HepG2 (cell line): ENCODE results near the gene NECTIN2. TPM values are rescaled to one million over a fixed set of nuclear protein-coding genes. Genes with fewer than 3 reads are reported as not detected.

Experiments
- ATAC-seq: fragments of 200-7000 bp; cut with Tn5 transposase; 3 replicates; pipeline ENCODE4 v1.9.1; 2020; ENCODE audit warnings: mild to moderate bottlenecking, moderate library complexity
- BruUV-seq: library from RNA; stranded (reverse); fragments of 400-500 nt; replicated peaks from 2 replicates; lab custom pipeline; 2021; lab: Mats Ljungman, UMichigan
- CTCF ChIA-PET: fragments of 300-600 bp; formaldehyde crosslinking; extraction: SDS; loops from one replicate; lab custom pipeline; 2021; ENCODE audit warnings: low total read pairs, inconsistent platforms, low intra/inter-chr PET ratio; lab: Yijun Ruan, JAX
- POLR2A ChIA-PET: fragments of 350-600 bp; sonication (Branson Sonifier 250); formaldehyde crosslinking; loops from one replicate; lab custom pipeline; 2020; ENCODE audit warnings: antibody characterized with exemption, inconsistent platforms; lab: Yijun Ruan, JAX
- DNase-seq: peaks from one replicate; pipeline ENCODE4 v3.0.0-alpha.2; 2015; ENCODE audit warnings: low spot score
- FAIRE-seq: peaks from 3 replicates; lab custom pipeline; 2011; peaks lifted over from hg19 to GRCh38; lab: Jason Lieb, UNC
- H2AFZ ChIP-seq: one replicate; pipeline ENCODE4 v1.6.1; 2011; ENCODE audit warnings: low read length, inconsistent platforms
- H3K27ac ChIP-seq: fragments of 300-600 bp; 3 replicates; pipeline ENCODE4 v1.8.0; 2011; ENCODE audit warnings: mixed run types, mild to moderate bottlenecking, mixed read lengths, low read length, inconsistent platforms; ENCODE audit not compliant: insufficient read depth; ENCODE audit errors: extremely low read length
- H3K27me3 ChIP-seq, 2 experiments: fragments of 200-600 bp in 1 of 2; 2 replicates in 1 of 2; 3 replicates in 1 of 2; pipeline versions ENCODE4 v1.6.0 to v1.8.0; 2011; ENCODE audit warnings: low read length in 2 of 2, mild to moderate bottlenecking in 2 of 2, moderate library complexity in 2 of 2, inconsistent platforms in 1 of 2; ENCODE audit not compliant: insufficient read depth in 2 of 2, control insufficient read depth in 1 of 2
- H3K36me3 ChIP-seq, 2 experiments: fragments of 200-600 bp in 1 of 2; replicated peaks in 1 of 2; 2 replicates in 1 of 2; 3 replicates in 1 of 2; pipeline versions ENCODE4 v1.5.1 to v1.8.0; 2011; ENCODE audit warnings: low read length in 2 of 2, inconsistent platforms in 1 of 2; ENCODE audit not compliant: insufficient read depth in 2 of 2, control insufficient read depth in 1 of 2
- H3K4me1 ChIP-seq: 2 replicates; pipeline ENCODE4 v1.5.1; 2012; ENCODE audit warnings: low read length, inconsistent platforms; ENCODE audit not compliant: insufficient read depth
- H3K4me2 ChIP-seq: 2 replicates; pipeline ENCODE4 v1.6.0; 2011; ENCODE audit warnings: low read depth, low read length, inconsistent platforms
- H3K4me3 ChIP-seq, 3 experiments: fragments of 200-600 bp in 1 of 3; sonication (generic), shearing (Covaris generic) in 1 of 3; replicated peaks in 1 of 3; 2 replicates each; pipeline ENCODE4 v1.5.1; 2011 to 2016; ENCODE audit warnings: low read length in 3 of 3, inconsistent platforms in 2 of 3, low read depth in 2 of 3, mild to moderate bottlenecking in 2 of 3, control low read depth in 1 of 3, mixed read lengths in 1 of 3; ENCODE audit not compliant: insufficient read depth in 1 of 3
- H3K79me2 ChIP-seq: one replicate; pipeline ENCODE4 v1.6.1; 2011; ENCODE audit warnings: low read length, inconsistent platforms; ENCODE audit not compliant: insufficient read depth
- H3K9ac ChIP-seq: 2 replicates; pipeline ENCODE4 v1.6.0; 2011; ENCODE audit warnings: mild to moderate bottlenecking, low read depth, low read length, inconsistent platforms; ENCODE audit not compliant: insufficient read depth
- H3K9me3 ChIP-seq: 2 replicates; pipeline ENCODE4 v1.5.1; 2012; ENCODE audit warnings: mild to moderate bottlenecking, low read length
- H4K20me1 ChIP-seq: 2 replicates; pipeline ENCODE4 v1.6.0; 2011; ENCODE audit warnings: inconsistent platforms, mild to moderate bottlenecking, low read length, moderate library complexity; ENCODE audit not compliant: insufficient read depth
- AGO2 ChIP-seq: fragments of 200-400 bp; formaldehyde crosslinking; optimal IDR thresholded peaks from 2 replicates; pipeline ENCODE3; 2017; ENCODE audit warnings: mild to moderate bottlenecking, low read depth, low read length, moderate library complexity
- IKZF1 ChIP-seq: fragments of 450-650 bp; IDR thresholded peaks from 2 replicates; pipeline ENCODE4 v1.7.1; 2016
- MLXIP ChIP-seq: sonication (generic); formaldehyde crosslinking; IDR thresholded peaks from 2 replicates; pipeline ENCODE4 v1.9.0; 2021; ENCODE audit warnings: missing genetic modification reagents, borderline replicate concordance
- NRL ChIP-seq: sonication (generic); formaldehyde crosslinking; IDR thresholded peaks from 2 replicates; pipeline ENCODE4 v1.5.0; 2020; ENCODE audit warnings: missing genetic modification reagents, mild to moderate bottlenecking, moderate library complexity, borderline replicate concordance
- RBFOX2 ChIP-seq: fragments of 200-400 bp; formaldehyde crosslinking; IDR thresholded peaks from 2 replicates; pipeline ENCODE4 v1.6.1; 2017; ENCODE audit warnings: low read depth, mild to moderate bottlenecking, low read length
- ZNF724P ChIP-seq: sonication (generic); formaldehyde crosslinking; IDR thresholded peaks from 2 replicates; pipeline ENCODE4 v1.8.0; 2022; ENCODE audit warnings: missing genetic modification reagents, borderline replicate concordance
- WGBS: methylation state at CpG from one replicate; pipeline ENCODE4 v1.1.6; 2017; ENCODE audit warnings: low lambda C conversion rate; 5-methylcytosine and 5-hydroxymethylcytosine counted together
- in situ Hi-C: cut with HindIII; loops from 2 replicates; pipeline ENCODE4 v1.10.0; 2017; ENCODE audit warnings: low pct_unique_long_range_greater_than_20kb; ENCODE audit not compliant: extremely low pct_ligation_motif_present
- intact Hi-C: fragments of 100-400 bp; cut with micrococcal nuclease; formaldehyde crosslinking; loops from one replicate; pipeline ENCODE4 v1.10.0; 2022; ENCODE audit not compliant: unreplicated experiment
- polyA plus RNA-seq, 8 experiments: library from polyadenylated mRNA; depleted of rRNA in 3 of 8; stranded (reverse) in 7 of 8; unstranded in 1 of 8; fragments of >200 nt; fragmentation: Illumina TruSeq in 4 of 8; extraction: Trizol in 4 of 8; gene quantifications; 2 replicates each; pipeline versions ENCODE4 v1.2.1 to v1.2.3, GENCODE V29; 2011 to 2016; ENCODE audit warnings: low read depth in 4 of 8, missing spikeins in 1 of 8, mixed read lengths in 1 of 8; ENCODE audit not compliant: insufficient read depth in 1 of 8
- total RNA-seq, 5 experiments: library from RNA; depleted of rRNA; stranded (reverse); fragments of >200 nt; fragmentation: Illumina TruSeq; extraction: Trizol; gene quantifications; 2 replicates each; pipeline ENCODE4 v1.2.3, GENCODE V29; 2016; ENCODE audit warnings: low read depth in 1 of 5

NECTIN2 gene
- total and polyA plus RNA-seq, 2 of the 13 experiments (the other 11 are each of a cell fraction or from before 2014, with no cell fraction given) = 75.4 to 114 TPM

- intact Hi-C loops = no loop called here
- no peak overlapping the region for H3K4me3 ChIP-seq
- CTCF ChIA-PET = no interaction called here
- in situ Hi-C loops = no loop called here
- H3K27me3 ChIP-seq = no peaks in the 10 kb centered on the region
- POLR2A ChIA-PET = interaction anchor here (8.3 kb wide), 1 partner anchor 11 kb away, joined by 67 read pairs; the partner anchor contains the start of gene BCAM
- no peaks in the 10 kb centered on the region for H3K79me2 ChIP-seq
- H3K27ac ChIP-seq = no peak overlapping the region
- no peaks in the 10 kb centered on the region for H3K9me3 ChIP-seq
- H2AFZ ChIP-seq = no peak overlapping the region
- TSS peak; percentile 72 for BruUV-seq
- no peak overlapping the region for H3K4me2 ChIP-seq
- H3K9ac ChIP-seq = no peak overlapping the region
- DNase-seq (no peak), FAIRE-seq (no peak), ATAC-seq (no peak)
- WGBS = 95% methylated on average over 23 of the region's 28 CpGs
- TF ChIP-seq RBFOX2 (peak; percentile 56), ZNF724P (CRISPR knock-in tag) (no peak), MLXIP (CRISPR knock-in tag) (no peak), IKZF1 (no peak), AGO2 (peak; percentile 76), NRL (CRISPR knock-in tag) (no peak)
- peaks cover 6 to 17% of the 10 kb centered on the region in 2 experiments; a peak in 4 of 5 replicates for H3K36me3 ChIP-seq
- peaks cover 39% of the 10 kb centered on the region for H3K4me1 ChIP-seq
- 0 out of 2 replicates have a peak, but pooled peaks cover 2% of the 10 kb centered on the region for H4K20me1 ChIP-seq
Observed at GRCh38 chr19:44819246-44819832, 26.8 kb upstream of the NECTIN2 start.
